ENCODE data around the gene LDLRAD3.

LDLRAD3 gene

DNA sequence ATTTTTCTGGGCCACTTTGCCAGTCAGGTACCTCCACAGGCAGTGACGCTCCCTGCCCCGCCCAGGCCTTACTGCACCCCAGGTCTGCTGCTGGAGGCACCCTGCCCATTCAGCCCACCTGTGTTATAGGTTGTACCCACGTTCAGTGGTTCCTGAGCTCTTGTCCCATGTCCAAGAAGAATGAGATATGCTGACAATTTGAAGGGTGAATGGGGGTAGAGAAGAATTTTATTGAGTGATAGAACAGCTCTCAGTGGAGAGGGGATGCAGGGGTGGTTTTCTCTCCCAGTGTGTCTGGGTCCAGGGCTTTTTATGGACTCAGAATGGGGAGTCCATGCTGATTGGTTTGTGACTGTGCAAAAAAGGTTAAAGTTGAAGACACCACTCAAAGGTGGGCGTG lies 149.7 kb downstream of the LDLRAD3 start:
- DNase-seq (ENCODE audit: low read depth), result no peak
- in situ Hi-C loops (cut with HindIII; ENCODE audit: low sequenced_read_pairs), result no loop called here
- H3K4me3 ChIP-seq (ENCODE audit: low read depth, low read length), result no peak overlapping the region
- TF ChIP-seq, protein P1, sequence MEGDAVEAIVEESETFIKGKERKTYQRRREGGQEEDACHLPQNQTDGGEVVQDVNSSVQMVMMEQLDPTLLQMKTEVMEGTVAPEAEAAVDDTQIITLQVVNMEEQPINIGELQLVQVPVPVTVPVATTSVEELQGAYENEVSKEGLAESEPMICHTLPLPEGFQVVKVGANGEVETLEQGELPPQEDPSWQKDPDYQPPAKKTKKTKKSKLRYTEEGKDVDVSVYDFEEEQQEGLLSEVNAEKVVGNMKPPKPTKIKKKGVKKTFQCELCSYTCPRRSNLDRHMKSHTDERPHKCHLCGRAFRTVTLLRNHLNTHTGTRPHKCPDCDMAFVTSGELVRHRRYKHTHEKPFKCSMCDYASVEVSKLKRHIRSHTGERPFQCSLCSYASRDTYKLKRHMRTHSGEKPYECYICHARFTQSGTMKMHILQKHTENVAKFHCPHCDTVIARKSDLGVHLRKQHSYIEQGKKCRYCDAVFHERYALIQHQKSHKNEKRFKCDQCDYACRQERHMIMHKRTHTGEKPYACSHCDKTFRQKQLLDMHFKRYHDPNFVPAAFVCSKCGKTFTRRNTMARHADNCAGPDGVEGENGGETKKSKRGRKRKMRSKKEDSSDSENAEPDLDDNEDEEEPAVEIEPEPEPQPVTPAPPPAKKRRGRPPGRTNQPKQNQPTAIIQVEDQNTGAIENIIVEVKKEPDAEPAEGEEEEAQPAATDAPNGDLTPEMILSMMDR (IDR thresholded peaks at IDR 0.05; ENCODE audit: low read depth, low read length, missing control alignments), result no peak

DNA sequence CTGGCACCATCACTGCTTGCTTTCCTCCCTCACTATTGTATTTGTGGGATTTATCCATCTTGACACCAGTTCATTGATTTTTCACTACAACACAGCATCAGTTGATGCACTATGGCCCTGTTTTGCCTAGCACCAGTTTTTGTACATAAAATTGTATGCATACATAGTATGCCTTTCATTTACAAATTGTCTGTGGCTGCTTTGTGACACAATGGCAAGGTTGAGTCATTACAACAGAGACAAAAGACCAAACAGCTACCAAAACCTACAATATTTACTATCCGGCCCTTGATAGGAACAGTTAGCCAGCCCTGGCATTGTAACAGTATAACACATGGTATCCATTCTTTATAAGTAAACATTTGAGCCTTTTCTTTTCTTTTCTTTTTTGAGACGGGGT lies 150.3 kb downstream of the LDLRAD3 start:
- no peak for DNase-seq (ENCODE audit: low read depth)
- in situ Hi-C loops (cut with HindIII; ENCODE audit: low sequenced_read_pairs), result no loop called here
- TF ChIP-seq, protein P1 (IDR thresholded peaks at IDR 0.05; ENCODE audit: low read depth, low read length, missing control alignments), result no peak
- H3K4me3 ChIP-seq (ENCODE audit: low read depth, low read length), result no peak overlapping the region

DNA sequence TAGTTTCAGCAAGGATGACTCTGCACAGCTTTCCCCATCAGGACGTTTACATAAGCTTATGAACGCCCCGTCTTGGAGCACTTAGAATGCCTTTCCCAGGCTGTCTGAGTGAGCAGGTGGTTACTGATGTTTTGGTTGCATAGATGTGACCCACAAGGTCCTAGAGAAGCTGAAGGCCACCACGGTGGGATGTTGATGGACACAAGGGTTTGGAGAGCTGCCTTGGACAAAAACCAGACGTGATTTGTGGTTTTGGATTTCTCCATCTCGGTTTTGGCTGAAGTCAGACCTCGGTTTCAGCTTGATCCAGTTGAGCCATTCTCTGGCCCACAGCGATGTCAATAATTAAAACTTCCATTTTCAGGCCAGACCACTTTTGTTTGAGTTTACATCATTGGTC lies 151.9 kb downstream of the LDLRAD3 start:
- in situ Hi-C loops (cut with HindIII; ENCODE audit: low sequenced_read_pairs), result no loop called here
- no peak overlapping the region for H3K4me3 ChIP-seq (ENCODE audit: low read depth, low read length)
- peak; percentile 49 for DNase-seq (ENCODE audit: low read depth)
- TF ChIP-seq, protein P1 (IDR thresholded peaks at IDR 0.05; ENCODE audit: low read depth, low read length, missing control alignments), result no peak

DNA sequence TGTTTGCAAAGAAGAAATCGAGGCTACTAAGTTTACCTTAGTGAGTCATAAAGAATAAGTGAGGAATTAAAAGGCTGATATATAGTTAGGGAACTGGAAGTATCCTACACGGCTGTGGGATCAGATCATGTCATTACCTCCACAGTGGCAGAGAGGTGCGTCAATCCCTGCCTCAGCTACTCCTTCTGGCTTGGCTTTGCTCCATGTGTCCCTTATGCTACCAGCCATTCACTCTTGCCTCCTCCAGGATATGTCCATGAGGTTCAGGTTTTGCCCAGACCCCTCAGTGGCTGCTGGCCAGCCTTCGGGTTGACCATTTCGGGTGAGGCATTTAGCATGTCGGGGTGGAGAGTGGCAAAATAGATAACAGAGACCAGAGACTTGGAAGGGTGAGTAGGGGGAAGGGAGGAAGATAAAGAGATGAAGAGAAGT lies 153.4 kb downstream of the LDLRAD3 start:
- TF ChIP-seq, protein P1 (IDR thresholded peaks at IDR 0.05; ENCODE audit: low read depth, low read length, missing control alignments), result no peak
- in situ Hi-C loops (cut with HindIII; ENCODE audit: low sequenced_read_pairs), result no loop called here
- no peak overlapping the region for H3K4me3 ChIP-seq (ENCODE audit: low read depth, low read length)
- DNase-seq (ENCODE audit: low read depth), result no peak

DNA sequence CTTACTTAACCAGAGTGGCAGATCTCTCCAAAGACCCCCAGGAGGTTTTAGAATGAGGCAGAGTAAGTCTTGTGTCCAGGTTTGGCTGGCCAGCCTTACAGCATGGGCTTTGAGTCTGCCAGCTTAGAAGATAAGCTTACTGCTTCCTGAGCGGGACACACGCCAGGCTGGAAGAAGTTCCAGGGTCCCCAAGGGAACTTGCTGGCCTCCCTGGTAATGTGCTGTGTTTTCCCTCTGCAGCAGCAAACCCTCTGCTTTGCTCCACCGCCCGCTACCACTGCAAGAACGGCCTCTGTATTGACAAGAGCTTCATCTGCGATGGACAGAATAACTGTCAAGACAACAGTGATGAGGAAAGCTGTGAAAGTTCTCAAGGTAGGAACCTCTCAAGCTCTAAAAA lies 154.2 kb downstream of the LDLRAD3 start:
- DNase-seq (ENCODE audit: low read depth), result no peak
- TF ChIP-seq, protein P1 (IDR thresholded peaks at IDR 0.05; ENCODE audit: low read depth, low read length, missing control alignments), result no peak
- no peak overlapping the region for H3K4me3 ChIP-seq (ENCODE audit: low read depth, low read length)
- in situ Hi-C loops (cut with HindIII; ENCODE audit: low sequenced_read_pairs), result no loop called here

DNA sequence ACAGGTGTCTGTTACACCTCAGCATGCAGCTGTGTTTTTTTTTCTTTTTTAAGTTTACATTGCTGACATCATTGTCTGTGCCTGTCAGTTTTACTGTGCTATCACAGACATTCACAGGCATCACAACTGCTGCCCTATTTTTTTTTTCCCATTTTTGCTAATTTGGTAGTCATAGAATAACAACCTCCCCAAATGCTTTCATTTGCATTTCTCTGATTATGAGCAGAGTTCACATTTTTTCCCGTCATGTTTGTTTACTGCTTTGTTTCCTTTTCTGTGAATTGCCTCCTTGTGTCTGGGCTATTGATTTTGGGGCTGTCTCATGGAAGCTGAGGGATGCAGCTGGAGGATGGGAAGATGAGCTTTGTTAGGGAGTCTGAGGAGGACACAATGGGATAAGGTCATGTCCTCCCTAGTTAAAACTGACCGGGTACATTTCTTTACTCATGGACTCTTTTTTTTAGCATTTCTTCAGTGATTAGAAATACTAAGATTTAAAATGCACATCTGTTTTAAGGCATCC lies 155.1 kb downstream of the LDLRAD3 start:
- in situ Hi-C loops (cut with HindIII; ENCODE audit: low sequenced_read_pairs), result no loop called here
- TF ChIP-seq, protein P1 (IDR thresholded peaks at IDR 0.05; ENCODE audit: low read depth, low read length, missing control alignments), result no peak
- no peak for DNase-seq (ENCODE audit: low read depth)
- H3K4me3 ChIP-seq (ENCODE audit: low read depth, low read length), result no peak overlapping the region

DNA sequence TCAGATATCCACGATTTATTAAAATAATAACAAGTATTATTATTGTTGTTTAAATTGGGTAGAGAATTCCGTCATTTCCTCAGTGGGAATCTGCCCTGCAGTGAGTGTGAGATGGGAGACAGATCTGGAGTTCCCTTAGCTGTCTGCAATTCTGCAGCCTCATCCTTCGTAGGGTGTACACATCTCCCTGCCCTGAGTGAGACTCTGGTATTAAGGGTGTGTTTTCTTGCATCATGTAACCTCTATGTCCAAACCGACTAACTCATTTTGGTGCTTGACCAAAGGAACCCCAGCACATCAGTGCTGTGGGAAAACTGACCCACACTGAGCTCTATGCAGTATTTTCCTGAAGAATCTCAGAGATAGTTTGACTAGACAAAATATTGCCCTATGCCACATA lies 157.6 kb downstream of the LDLRAD3 start:
- DNase-seq (ENCODE audit: low read depth), result no peak
- TF ChIP-seq, protein P1 (IDR thresholded peaks at IDR 0.05; ENCODE audit: low read depth, low read length, missing control alignments), result no peak
- in situ Hi-C loops (cut with HindIII; ENCODE audit: low sequenced_read_pairs), result no loop called here
- H3K4me3 ChIP-seq (ENCODE audit: low read depth, low read length), result no peak overlapping the region

Measured in astrocyte of the cerebellum (primary cell).